Activated T-helper 2 cell treated with anti-CD3 and anti-CD28 coated beads, Interferon-gamma antibody, Interleukin-2, Interleukin-4, amounts not matched to agents 10 μg/mL and 5 μg/mL and 100 μg/mL, durations not matched to agents 14 hours and 24 hours and 36 hours (primary cell): ENCODE measurements around the gene MAN2B2. TPM values are rescaled to one million over a fixed set of nuclear protein-coding genes. Genes with fewer than 3 reads are reported as not detected.

Source experiments
- DNase-seq: peaks from one replicate; pipeline ENCODE4 v3.0.0; 2021; ENCODE audit warnings: low spot score
- H3K27ac Mint-ChIP-seq: one replicate; pipeline ENCODE4 v1.8.0; 2021; ENCODE audit warnings: mixed read lengths
- H3K27me3 Mint-ChIP-seq: one replicate; pipeline ENCODE4 v1.8.0; 2021; ENCODE audit warnings: low read depth, mixed read lengths
- H3K36me3 Mint-ChIP-seq: one replicate; pipeline ENCODE4 v1.8.0; 2021; ENCODE audit warnings: low read depth, mixed read lengths
- H3K4me1 Mint-ChIP-seq: one replicate; pipeline ENCODE4 v1.8.0; 2021; ENCODE audit warnings: low read depth, mixed read lengths
- H3K4me3 Mint-ChIP-seq: one replicate; pipeline ENCODE4 v1.8.0; 2021; ENCODE audit warnings: low read depth, mild to moderate bottlenecking, moderate library complexity, mixed read lengths
- H3K9me3 Mint-ChIP-seq: one replicate; pipeline ENCODE4 v1.8.0; 2021; ENCODE audit warnings: mixed read lengths
- intact Hi-C: fragments of 100-400 bp; cut with micrococcal nuclease; formaldehyde crosslinking; loops from one replicate; pipeline ENCODE4 v1.15.1; 2023
- total RNA-seq: library from RNA; stranded (reverse); gene quantifications from 2 replicates; pipeline ENCODE4 v1.2.3, GENCODE V29; 2022

Gene MAN2B2
- total RNA-seq, 1 donor from 2014 or later, result 14.9 TPM

DNA sequence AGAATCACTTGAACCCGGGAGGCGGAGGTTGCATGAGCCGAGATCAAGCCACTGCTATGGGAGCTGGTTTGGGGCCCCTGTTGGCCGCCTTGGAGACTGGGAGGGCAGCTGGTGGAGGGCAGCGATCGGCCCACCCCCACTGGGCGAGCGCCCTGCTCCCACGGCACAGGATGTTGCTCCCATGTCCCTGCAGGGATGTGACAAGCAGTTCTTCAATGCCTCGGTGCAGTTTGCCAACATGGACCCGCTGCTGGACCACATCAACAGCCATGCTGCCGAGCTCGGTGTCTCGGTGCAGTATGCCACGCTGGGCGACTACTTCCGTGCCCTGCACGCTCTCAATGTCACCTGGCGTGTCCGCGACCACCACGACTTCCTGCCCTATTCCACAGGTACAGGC is 19.4 kb downstream of the MAN2B2 start:
- intact Hi-C loops, result no loop called here
- Mint-ChIP-seq H3K9me3 (no peaks in the 10 kb centered on the region), H3K36me3 (peaks cover 9% of the 10 kb centered on the region), H3K4me3 (no peak overlapping the region), H3K4me1 (no peaks in the 10 kb centered on the region), H3K27me3 (no peaks in the 10 kb centered on the region), H3K27ac (no peak overlapping the region)
- DNase-seq, result no peak

DNA sequence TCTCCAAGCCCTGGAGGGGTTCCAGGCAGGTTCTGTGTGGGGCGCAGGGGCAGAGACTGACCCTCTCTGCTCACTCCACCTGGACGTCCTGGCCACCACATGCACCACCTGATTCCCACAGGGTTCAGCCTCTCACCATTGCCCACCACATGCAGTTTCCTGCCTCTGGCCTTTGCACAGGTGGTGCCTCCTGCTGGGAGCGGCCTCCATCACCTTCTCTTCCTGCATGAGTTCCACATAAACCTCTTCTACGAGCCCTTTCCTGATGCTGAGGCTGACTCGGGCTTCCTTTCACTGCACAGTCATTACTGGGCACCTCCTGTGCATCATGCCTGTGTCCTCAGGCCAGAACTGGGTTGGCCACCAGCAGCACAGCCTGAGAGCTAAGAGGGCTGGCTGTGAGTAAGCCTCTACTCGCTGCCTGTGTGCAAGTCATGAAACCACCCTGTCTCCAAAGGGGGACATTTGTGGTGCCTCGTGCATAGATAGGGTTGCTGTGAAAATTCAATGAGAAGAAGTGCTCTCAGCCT is 19.9 kb downstream of the MAN2B2 start:
- H3K9me3 Mint-ChIP-seq, result no peaks in the 10 kb centered on the region
- intact Hi-C loops, result no loop called here
- no peak overlapping the region for H3K27ac Mint-ChIP-seq

DNA sequence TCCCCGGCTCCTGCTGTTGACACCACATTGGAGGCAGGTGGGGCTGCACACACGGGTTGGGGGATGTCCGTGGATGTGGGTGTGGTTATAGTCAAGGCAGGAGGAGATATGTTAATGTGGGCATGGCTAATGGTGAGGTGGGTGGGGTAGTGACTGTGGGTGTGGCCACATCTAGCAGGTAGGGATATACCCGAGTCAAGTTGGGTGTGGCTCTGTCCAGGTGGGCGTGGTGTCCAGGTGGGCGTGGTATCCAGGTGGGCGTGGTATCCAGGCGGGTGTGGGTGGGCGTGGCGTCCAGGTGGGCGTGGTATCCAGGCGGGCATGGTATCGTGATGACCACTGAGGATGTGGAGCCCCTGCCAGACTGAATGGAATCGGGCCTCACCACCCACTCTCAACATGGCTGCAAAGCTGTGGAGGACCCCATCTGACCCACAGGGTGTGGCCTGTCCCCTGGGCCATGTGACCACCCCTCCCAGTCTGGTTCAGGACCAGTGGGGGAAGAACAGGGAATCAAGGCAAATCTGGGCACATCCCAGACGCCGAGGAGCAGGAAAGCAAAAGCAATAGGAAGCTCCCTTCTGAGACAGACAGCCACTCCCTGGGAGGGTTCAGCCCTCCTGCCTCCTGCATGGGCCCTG is 21.0 kb downstream of the MAN2B2 start:
- H3K9me3 Mint-ChIP-seq, result no peaks in the 10 kb centered on the region
- H3K27ac Mint-ChIP-seq, result no peak overlapping the region
- no peak overlapping the region for H3K4me3 Mint-ChIP-seq
- no peak for DNase-seq
- intact Hi-C loops, result no loop called here
- peaks cover 5% of the 10 kb centered on the region for H3K36me3 Mint-ChIP-seq
- H3K27me3 Mint-ChIP-seq, result no peaks in the 10 kb centered on the region
- H3K4me1 Mint-ChIP-seq, result no peaks in the 10 kb centered on the region

More for the DNA sequence above, 19.9 kb downstream of the MAN2B2 start:
- no peak overlapping the region for H3K4me3 Mint-ChIP-seq
- no peak for DNase-seq
- H3K4me1 Mint-ChIP-seq, result no peaks in the 10 kb centered on the region
- H3K36me3 Mint-ChIP-seq, result peaks cover 5% of the 10 kb centered on the region
- no peaks in the 10 kb centered on the region for H3K27me3 Mint-ChIP-seq

DNA sequence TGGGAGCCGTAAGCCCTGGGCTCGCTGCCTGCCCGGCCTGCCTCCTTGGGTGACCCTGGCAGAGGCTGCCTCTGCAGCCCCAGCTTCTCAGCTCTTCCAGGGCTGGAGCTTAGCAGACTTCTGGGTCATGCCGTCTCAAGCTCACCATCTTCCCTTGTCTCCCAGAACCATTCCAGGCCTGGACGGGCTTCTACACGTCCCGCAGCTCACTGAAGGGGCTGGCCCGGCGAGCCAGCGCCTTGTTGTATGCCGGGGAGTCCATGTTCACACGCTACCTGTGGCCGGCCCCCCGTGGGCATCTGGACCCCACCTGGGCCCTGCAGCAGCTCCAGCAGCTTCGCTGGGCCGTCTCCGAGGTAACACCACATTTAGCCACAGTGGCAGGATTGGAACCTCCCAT is 22.0 kb downstream of the MAN2B2 start:
- H3K4me1 Mint-ChIP-seq, result no peaks in the 10 kb centered on the region
- H3K4me3 Mint-ChIP-seq, result no peak overlapping the region
- no peak for DNase-seq
- no peak overlapping the region for H3K27ac Mint-ChIP-seq
- H3K36me3 Mint-ChIP-seq, result peaks cover 11% of the 10 kb centered on the region
- no peaks in the 10 kb centered on the region for H3K9me3 Mint-ChIP-seq
- H3K27me3 Mint-ChIP-seq, result no peaks in the 10 kb centered on the region
- intact Hi-C loops, result no loop called here

DNA sequence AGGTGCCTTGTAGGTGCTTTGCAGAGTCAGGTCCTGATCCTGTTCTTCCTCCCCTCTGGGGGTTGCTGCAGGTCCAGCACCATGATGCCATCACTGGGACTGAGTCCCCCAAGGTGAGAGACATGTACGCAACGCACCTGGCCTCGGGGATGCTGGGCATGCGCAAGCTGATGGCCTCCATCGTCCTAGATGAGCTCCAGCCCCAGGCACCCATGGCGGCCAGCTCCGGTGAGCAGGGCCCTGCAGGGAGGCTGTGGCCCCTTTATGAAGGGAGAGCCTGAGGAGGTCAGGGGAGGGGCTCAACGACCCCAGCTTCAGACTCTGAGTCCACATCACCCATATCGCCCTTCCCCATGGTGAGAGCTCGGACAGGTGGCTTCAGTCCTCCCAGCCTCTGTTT is 23.1 kb downstream of the MAN2B2 start:
- intact Hi-C loops, result no loop called here
- no peak for DNase-seq
- Mint-ChIP-seq H3K36me3 (peaks cover 16% of the 10 kb centered on the region), H3K4me3 (no peak overlapping the region), H3K9me3 (no peaks in the 10 kb centered on the region), H3K27me3 (no peaks in the 10 kb centered on the region), H3K4me1 (no peaks in the 10 kb centered on the region), H3K27ac (no peak overlapping the region)

DNA sequence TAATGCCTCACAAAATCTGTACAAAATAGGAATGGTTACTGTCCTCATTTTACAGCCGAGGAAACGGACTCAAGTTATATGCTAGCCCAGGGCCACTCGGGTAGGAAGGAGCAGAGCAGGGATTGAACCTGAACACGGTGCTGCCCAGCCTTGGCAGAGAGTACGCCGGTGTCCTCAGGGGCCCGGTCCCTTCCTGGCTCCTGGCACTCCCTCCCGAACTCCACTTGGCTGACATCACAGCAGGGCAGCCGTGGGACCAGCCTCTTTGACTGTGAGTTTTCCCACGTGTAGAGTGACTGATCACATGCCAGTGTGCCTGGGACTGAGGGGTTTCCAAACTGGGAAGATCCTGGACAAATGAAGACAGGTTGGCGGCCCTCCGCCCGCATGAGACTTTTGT is 23.7 kb downstream of the MAN2B2 start:
- intact Hi-C loops, result no loop called here
- peaks cover 21% of the 10 kb centered on the region for H3K36me3 Mint-ChIP-seq
- H3K27ac Mint-ChIP-seq, result no peak overlapping the region
- no peaks in the 10 kb centered on the region for H3K9me3 Mint-ChIP-seq
- DNase-seq, result no peak
- H3K27me3 Mint-ChIP-seq, result no peaks in the 10 kb centered on the region
- H3K4me3 Mint-ChIP-seq, result no peak overlapping the region
- H3K4me1 Mint-ChIP-seq, result no peaks in the 10 kb centered on the region

DNA sequence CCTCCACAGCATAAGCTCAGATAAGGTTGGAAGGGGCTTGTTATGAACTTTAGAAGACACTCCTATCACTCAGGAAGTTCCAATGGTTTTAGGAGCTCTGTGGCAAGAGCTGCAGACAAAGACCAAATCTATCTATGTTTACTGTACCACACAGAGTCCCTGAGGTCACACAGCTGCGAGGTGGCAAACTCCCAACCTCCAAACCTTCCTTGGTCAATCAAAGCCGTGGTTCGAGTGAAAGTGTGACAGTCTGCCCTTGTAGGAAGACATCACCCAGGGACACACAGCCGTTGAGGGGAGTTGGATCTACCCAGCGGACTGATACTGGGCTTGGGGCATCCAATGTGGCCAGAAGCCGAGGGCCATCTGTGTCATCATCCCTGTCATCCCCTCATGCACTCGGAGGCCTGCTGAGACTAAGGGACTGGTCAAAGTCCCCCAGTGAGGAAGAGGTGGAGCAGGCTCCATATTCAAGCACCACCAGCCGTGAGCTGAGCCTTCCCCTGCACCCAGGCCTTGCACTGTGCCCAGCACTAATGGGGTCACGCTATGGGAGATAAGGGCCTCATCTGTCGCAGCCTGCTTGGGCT is 26.8 kb downstream of the MAN2B2 start:
- H3K27ac Mint-ChIP-seq, result no peak overlapping the region

DNA sequence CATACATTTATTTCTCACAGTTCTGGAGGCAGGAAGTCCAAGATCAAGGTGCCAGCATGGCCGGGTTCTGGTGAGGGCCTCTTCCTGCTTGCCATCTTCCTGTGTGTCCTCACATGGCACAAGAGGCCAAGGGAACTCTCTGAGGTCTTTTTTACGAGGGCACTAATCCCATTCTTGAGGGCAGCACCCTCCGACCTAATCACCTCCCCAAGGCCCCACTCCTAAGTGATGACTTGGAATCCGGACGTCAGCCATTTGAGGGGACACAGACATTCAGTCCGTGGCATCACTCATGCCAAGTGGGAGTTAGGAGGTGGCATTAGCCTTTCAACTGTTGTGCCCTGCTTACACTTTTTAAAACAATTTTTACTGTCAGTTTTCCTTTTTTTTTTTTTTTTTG is 27.3 kb downstream of the MAN2B2 start:
- Mint-ChIP-seq H3K4me1 (no peaks in the 10 kb centered on the region), H3K9me3 (peaks cover 15% of the 10 kb centered on the region), H3K27me3 (no peaks in the 10 kb centered on the region), H3K36me3 (peaks cover 58% of the 10 kb centered on the region), H3K27ac (no peak overlapping the region), H3K4me3 (no peak overlapping the region)
- DNase-seq, result no peak
- intact Hi-C loops, result no loop called here

More for the DNA sequence above, 26.8 kb downstream of the MAN2B2 start:
- no peaks in the 10 kb centered on the region for H3K27me3 Mint-ChIP-seq
- intact Hi-C loops, result no loop called here
- H3K9me3 Mint-ChIP-seq, result peaks cover 15% of the 10 kb centered on the region
- H3K4me3 Mint-ChIP-seq, result no peak overlapping the region
- H3K36me3 Mint-ChIP-seq, result peaks cover 52% of the 10 kb centered on the region
- no peaks in the 10 kb centered on the region for H3K4me1 Mint-ChIP-seq
- DNase-seq, result no peak

DNA sequence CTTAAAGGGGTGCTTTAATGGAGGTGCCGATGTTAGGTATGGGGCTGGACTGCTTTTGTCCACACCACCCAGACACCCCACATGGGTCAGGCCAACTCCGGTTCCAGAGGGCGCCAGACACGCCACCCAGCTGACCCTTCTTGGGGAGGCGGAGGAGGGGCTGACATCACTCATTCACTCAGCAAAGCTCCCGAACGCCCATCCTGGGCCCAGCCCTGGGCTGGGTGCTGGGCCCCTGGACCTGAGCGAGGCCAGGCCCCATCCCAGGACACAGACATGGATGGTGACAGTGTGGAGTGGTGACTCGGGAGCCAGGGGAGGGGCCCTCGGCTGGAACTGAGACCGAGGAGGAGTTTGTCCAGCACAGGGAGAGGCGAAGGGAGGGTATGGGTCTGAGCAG is 28.1 kb downstream of the MAN2B2 start:
- intact Hi-C loops, result no loop called here
- Mint-ChIP-seq H3K27ac (no peak overlapping the region), H3K4me1 (peaks cover 5% of the 10 kb centered on the region), H3K4me3 (no peak overlapping the region), H3K36me3 (peaks cover 66% of the 10 kb centered on the region), H3K9me3 (peaks cover 15% of the 10 kb centered on the region), H3K27me3 (no peaks in the 10 kb centered on the region)
- DNase-seq, result no peak

DNA sequence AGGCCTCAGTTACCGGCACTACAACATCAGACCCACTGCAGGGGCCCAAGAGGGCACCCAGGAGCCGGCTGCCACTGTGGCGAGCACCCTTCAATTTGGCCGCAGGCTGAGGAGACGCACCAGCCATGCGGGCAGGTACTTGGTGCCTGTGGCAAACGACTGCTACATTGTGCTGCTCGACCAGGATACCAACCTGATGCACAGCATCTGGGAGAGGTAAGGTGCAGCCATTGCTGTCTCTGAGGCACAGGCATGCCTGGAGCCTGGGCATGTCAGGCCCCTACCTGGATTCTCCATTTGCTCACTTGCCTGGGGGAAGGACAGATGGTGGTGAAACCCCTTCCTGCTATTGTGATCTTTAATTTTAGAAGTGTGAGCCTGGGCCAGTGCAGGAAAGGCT is 30.1 kb downstream of the MAN2B2 start:
- no peaks in the 10 kb centered on the region for H3K27me3 Mint-ChIP-seq
- peaks cover 15% of the 10 kb centered on the region for H3K9me3 Mint-ChIP-seq
- H3K36me3 Mint-ChIP-seq, result peaks cover 75% of the 10 kb centered on the region
- no peak for DNase-seq
- H3K4me1 Mint-ChIP-seq, result peaks cover 9% of the 10 kb centered on the region
- no peak overlapping the region for H3K4me3 Mint-ChIP-seq
- intact Hi-C loops, result no loop called here
- H3K27ac Mint-ChIP-seq, result no peak overlapping the region

DNA sequence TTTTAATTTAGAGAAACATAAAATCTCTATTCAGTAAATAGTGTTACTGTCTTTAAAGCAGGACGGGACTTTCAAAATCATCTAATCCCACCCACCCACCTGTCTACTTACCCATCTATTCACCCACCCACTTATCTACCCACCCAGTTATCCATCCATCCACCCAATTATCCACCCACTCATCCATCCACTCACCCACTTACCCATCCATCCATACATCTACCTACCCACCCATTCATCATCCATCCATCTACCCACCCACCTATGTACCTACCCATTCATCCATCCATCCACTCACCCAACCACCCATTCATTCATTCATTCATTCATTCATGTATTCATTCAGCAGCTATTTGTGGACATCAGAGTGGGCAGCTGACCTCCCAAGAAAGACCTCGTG is 30.6 kb downstream of the MAN2B2 start:
- Mint-ChIP-seq H3K36me3 (peaks cover 75% of the 10 kb centered on the region), H3K27ac (no peak overlapping the region), H3K4me3 (no peak overlapping the region), H3K4me1 (peaks cover 9% of the 10 kb centered on the region), H3K27me3 (no peaks in the 10 kb centered on the region), H3K9me3 (peaks cover 15% of the 10 kb centered on the region)
- no peak for DNase-seq
- intact Hi-C loops, result no loop called here

DNA sequence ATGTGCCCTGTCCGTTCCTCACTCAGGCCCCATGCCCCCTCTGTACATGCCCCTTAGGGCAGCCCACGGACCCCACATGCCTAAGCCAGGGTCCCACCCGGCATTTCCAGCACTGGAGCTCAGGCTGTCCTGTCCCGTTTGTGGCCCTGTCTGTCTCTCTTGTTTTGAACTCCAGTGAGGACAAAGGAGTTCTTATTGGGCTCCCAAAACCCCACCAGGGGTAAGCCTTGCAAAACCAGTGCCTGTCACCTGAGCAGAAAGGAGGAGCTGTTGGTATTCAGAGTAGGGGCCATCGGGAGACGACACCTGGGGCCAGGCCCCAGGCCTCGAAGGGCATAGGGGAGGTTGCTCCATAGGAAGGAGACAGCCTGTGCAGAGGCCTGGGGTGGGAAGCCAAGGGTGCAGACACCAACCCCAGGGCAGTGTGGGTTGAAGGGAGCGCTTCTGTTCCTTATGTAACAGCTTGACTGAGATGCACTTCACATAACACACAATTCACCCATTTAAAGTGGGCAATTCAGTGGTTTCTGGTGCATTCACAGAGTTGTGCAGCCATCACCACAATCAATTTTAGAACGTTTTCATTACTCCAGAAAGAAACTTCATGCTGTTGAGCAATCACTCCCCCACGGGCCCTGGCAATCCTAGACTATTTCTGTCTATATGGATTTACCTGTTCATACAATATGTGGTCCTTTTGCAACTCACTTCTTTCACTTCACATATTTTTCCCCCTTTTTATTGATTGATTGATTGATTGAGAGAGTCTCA is 31.7 kb downstream of the MAN2B2 start:
- Mint-ChIP-seq H3K27me3 (no peaks in the 10 kb centered on the region), H3K4me3 (no peak overlapping the region), H3K36me3 (peaks cover 76% of the 10 kb centered on the region), H3K27ac (no peak overlapping the region), H3K9me3 (peaks cover 15% of the 10 kb centered on the region), H3K4me1 (peaks cover 9% of the 10 kb centered on the region)
- DNase-seq, result no peak
- intact Hi-C loops, result no loop called here
